NCI-H82 (cell line): ENCODE measurements around the gene SGCE.

Experiments
- DNase-seq: peaks from one replicate; lab custom pipeline; 2025; lab: John Stamatoyannopoulos, UW

The SGCE gene

GRCh38 chr7:94565247-94565894, 90.6 kb downstream of the SGCE start:
- DNase-seq: no peak

GRCh38 chr7:94562525-94562924, 93.4 kb downstream of the SGCE start:
- no peak for DNase-seq

GRCh38 chr7:94561841-94562514, 94.0 kb downstream of the SGCE start:
- no peak for DNase-seq

DNA sequence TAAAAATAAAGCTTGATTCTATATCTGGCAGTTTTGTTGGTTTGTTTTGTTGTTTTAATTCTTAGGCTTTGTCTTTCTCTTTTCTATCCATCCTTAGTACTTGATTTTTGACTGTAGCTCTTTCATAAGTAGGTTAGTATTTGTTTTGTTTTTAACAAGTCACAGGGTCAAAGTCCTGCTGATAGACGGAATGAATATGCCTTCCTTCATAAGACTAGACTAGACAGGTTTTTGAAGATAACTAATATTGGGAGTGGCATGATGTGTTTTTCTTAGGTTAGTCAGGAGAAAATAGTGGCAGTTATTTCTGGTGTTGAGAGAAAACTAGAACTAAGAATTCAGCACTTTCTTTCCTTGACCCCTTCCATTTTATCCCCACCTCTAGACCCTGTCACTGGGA, 96.0 kb downstream of the SGCE start:
- no peak for DNase-seq

- no peak for DNase-seq
Measured at GRCh38 chr7:94557215-94557614, 98.7 kb downstream of the SGCE start.

DNA sequence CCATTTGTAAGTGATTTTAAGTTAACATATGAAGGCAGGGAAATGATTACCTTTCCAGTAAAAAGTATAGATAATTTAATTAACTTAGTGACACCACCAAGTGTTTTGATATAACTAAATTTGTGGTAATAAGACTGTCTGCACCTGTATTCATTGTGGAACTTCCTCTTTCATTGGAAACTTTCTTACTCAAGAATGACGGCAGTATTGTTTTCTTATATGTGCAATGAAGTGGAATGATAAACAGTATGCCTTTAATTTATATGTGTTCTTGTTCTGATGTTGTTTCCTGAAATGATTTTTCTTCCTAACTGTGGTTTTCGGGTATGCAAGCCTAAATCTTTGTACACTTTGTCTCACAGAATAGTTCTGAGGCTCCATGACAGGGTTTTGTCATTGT, 99.9 kb downstream of the SGCE start:
- DNase-seq: no peak

DNA sequence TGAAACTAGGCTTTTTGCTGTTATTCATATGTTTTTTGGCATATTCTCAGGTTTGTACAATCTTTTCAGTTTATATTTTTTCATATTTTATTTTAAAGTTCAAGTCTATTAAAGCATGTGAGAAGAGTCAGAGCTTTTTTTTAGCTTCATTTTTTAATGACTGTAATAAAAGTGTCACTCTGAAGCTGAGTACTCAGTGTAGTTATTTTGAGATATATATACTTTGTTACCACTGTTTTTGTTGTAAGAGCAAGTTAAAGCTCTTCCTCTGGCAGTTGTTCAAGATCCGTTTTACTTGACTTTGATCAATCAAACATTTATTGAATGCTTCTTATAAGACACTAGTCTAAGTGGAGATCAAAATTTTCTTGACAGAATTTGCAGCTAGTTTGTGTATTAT, 108.8 kb downstream of the SGCE start:
- no peak for DNase-seq

- no peak for DNase-seq
Measured at GRCh38 chr7:94540428-94540827, 115.5 kb downstream of the SGCE start.
